ENCODE results near the gene GPR25.
"Not testable (repeated sequence)": the region's sequence is repeated elsewhere in the genome, so short reads cannot be mapped to it uniquely, and the experiment has no call there.

The GPR25 gene

DNA sequence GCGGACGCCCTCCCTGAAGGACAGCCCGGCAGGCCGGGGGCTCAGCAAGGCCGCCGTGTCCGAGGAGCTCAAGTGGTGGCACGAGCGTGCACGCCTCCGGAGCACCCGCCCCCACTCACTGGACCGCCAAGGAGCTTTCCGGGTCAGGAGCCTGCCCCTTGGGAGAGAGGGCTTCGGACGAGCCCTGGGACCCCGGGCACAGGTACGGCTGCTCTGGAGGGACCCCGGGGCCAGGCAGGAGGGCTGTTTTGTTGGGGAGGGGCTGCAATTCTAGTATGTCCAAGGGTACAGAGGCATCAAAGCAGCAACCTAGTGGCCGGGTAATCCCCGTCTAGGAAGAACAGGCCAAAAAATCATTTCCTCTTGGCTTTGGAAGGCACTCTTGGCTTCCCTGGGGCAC, 39.2 kb downstream of the GPR25 start:
- not testable (repeated sequence) for DNase-seq (ENCODE audit: low spot score)

- DNase-seq (ENCODE audit: low spot score): peak; percentile 26
Measured at GRCh38 chr1:200912737-200913407, 40.1 kb downstream of the GPR25 start.

DNA sequence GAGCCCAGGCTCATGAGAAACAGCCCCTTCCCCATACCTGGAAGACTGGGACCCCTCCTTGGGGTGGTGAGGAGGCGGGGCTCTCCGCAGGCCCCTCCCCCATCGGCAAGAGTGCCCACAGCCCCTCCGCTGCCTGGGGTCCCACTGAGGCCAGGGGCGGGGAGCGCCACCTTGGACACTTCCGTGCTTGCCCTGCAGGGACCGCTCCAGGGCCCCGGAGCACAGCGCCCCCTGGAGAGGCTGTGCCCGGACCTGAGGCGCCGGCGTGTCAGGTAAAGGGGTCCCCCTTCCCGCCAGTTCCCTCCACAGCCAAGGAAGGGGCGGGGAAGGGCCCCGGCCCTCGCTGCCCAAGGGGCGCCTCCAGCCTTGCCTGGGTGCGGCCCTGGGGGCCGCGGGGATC, 43.4 kb downstream of the GPR25 start:
- no peak for DNase-seq (ENCODE audit: low spot score)

DNA sequence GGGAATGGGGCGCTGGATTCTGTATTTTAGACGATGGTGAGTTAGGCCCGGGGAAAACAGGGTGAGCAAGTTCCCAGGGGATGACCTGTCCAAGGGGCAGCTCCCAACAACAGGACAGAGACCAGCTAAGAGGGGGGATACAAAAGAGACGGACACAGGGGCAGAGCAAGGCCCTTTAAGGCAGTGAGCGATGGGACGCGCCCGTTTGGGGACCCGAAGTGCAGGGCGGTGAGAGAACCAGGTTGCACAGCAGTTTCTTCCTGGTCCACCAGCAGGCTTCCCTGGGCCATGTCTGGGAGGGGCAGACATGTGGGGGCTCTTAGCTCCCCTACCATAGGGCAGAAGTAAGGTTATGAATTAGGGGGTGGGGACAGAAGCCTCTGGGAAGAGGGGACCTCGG, 43.9 kb downstream of the GPR25 start:
- DNase-seq (ENCODE audit: low spot score): no peak

- DNase-seq (ENCODE audit: low spot score): no peak
Measured at GRCh38 chr1:200917291-200917817, 44.6 kb downstream of the GPR25 start.

GRCh38 chr1:200918006-200918405, 45.2 kb downstream of the GPR25 start:
- DNase-seq (ENCODE audit: low spot score): no peak

GRCh38 chr1:200919386-200919785, 46.6 kb downstream of the GPR25 start:
- DNase-seq (ENCODE audit: low spot score): no peak

GRCh38 chr1:200921571-200922110, 48.9 kb downstream of the GPR25 start:
- no peak for DNase-seq (ENCODE audit: low spot score)

GRCh38 chr1:200922406-200922805, 49.6 kb downstream of the GPR25 start:
- no peak for DNase-seq (ENCODE audit: low spot score)

DNA sequence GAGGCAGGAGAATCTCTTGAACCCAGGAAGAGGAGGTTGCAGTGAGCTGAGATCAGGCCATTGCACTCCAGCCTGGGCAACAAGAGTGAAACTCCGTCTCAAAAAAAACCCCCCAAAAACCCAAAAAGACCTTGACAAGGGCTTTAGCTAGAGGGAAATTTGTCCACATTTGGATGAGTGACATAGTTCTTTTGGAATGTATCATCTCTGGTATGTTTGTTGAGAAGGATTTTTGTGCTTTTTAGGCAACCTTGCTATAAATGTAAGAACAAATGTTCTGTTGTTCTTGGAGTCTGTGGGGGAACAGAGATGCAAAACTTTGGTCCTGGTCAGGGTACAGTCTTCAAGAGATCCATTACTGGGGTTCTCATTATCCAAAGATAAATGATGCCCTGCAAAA, 50.8 kb downstream of the GPR25 start:
- DNase-seq (ENCODE audit: low spot score): no peak

Measured in globus pallidus (tissue), 1 donor.